ENCODE data around the gene SYT11. TPM values are rescaled to one million over a fixed set of nuclear protein-coding genes. Genes with fewer than 3 reads are reported as not detected.
A peak's percentile ranks its signal among the peaks of the same experiment; 100 is the strongest.

Gene SYT11
- total RNA-seq, 1 experiment from 2014 or later: 6.1 TPM

DNA sequence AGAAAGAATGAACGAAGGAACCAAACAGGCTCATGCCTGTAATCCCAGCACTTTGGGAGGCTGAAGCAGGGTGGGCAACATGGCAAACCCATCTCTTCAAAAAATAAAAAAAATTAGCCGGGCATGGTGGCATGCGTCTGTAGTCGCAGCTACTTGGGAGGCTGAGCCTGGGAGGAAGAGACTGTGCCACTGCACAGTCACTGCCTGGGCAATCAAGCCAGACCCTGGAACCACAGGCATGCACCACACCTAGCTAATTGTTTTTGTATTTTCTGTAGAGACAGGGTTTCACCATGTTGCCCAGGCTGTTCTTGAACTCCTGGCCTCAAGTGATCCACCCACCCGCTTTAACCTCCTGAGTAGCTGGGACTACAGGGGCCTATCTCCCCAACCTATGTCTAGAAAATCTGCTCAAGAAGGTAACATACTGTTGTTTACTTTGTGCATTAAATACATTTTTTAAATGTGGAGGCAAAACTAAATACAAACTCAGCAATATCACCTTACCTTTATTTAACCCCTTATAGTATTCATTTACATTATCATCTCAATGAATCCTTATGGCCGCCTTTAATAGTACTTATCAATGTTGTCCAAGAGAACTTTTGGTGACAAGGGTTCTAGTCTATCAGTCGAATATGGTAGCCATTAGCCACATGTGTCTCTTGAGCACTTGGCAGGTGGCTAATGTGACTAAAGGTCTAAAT, 72.1 kb downstream of the SYT11 start:
- no peak for DNase-seq (ENCODE audit: low spot score)
- Mint-ChIP-seq H3K27ac (peak overlapping the region; percentile 41; the same call in 1 of the 2 replicates), H3K4me3 (peak overlapping the region; percentile 45), H3K27me3 (ENCODE audit: low read depth) (no peaks in the 10 kb centered on the region), H3K4me1 (peaks cover 15% of the 10 kb centered on the region), H3K9me3 (no peaks in the 10 kb centered on the region), H3K36me3 (peaks cover 62% of the 10 kb centered on the region)
- TF ChIP-seq, protein P1, sequence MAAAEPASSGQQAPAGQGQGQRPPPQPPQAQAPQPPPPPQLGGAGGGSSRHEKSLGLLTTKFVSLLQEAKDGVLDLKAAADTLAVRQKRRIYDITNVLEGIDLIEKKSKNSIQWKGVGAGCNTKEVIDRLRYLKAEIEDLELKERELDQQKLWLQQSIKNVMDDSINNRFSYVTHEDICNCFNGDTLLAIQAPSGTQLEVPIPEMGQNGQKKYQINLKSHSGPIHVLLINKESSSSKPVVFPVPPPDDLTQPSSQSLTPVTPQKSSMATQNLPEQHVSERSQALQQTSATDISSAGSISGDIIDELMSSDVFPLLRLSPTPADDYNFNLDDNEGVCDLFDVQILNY (CRISPR knock-in tag; IDR thresholded peaks at IDR 0.05): no peak
- no peak for TF ChIP-seq ZNF416 (CRISPR knock-in tag; IDR thresholded peaks at IDR 0.05)
- peak; percentile 42; the same call in 1 of the 2 replicates for TF ChIP-seq ZNF121 (CRISPR knock-in tag; IDR thresholded peaks at IDR 0.05)
- ChIA-PET CTCF (interaction anchor here (0.7 to 4.4 kb wide), 3 partner anchors 58 to 83 kb away, joined by 5 to 26 read pairs (median 6); no protein-coding TSS in a partner anchor), POLR2A (interaction anchor here (0.7 kb wide), 1 partner anchor 14 kb away, joined by 6 read pairs; no protein-coding TSS in a partner anchor)
- no peak for ATAC-seq

- peak overlapping the region; percentile 45 for H3K4me3 Mint-ChIP-seq
- TF ChIP-seq ZNF121 (CRISPR knock-in tag; IDR thresholded peaks at IDR 0.05): no peak
- TF ChIP-seq, protein P2, sequence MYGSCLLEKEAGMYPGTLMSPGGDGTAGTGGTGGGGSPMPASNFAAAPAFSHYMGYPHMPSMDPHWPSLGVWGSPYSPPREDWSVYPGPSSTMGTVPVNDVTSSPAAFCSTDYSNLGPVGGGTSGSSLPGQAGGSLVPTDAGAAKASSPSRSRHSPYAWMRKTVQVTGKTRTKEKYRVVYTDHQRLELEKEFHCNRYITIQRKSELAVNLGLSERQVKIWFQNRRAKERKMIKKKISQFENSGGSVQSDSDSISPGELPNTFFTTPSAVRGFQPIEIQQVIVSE (CRISPR knock-in tag; IDR thresholded peaks at IDR 0.05; ENCODE audit: borderline replicate concordance): no peak
- TF ChIP-seq, protein P3, sequence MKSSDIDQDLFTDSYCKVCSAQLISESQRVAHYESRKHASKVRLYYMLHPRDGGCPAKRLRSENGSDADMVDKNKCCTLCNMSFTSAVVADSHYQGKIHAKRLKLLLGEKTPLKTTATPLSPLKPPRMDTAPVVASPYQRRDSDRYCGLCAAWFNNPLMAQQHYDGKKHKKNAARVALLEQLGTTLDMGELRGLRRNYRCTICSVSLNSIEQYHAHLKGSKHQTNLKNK (CRISPR knock-in tag; IDR thresholded peaks at IDR 0.05): no peak
- TF ChIP-seq SMAD3 (CRISPR knock-in tag; IDR thresholded peaks at IDR 0.05; ENCODE audit: borderline replicate concordance): no peak
- no peak for TF ChIP-seq ESRRA (CRISPR knock-in tag; IDR thresholded peaks at IDR 0.05; ENCODE audit: borderline replicate concordance)
- no peak for TF ChIP-seq NR1H2 (CRISPR knock-in tag; IDR thresholded peaks at IDR 0.05)
- TF ChIP-seq, protein P4, sequence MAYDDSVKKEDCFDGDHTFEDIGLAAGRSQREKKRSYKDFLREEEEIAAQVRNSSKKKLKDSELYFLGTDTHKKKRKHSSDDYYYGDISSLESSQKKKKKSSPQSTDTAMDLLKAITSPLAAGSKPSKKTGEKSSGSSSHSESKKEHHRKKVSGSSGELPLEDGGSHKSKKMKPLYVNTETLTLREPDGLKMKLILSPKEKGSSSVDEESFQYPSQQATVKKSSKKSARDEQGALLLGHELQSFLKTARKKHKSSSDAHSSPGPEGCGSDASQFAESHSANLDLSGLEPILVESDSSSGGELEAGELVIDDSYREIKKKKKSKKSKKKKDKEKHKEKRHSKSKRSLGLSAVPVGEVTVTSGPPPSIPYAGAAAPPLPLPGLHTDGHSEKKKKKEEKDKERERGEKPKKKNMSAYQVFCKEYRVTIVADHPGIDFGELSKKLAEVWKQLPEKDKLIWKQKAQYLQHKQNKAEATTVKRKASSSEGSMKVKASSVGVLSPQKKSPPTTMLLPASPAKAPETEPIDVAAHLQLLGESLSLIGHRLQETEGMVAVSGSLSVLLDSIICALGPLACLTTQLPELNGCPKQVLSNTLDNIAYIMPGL (CRISPR knock-in tag; IDR thresholded peaks at IDR 0.05): no peak
- TF ChIP-seq CREM (CRISPR knock-in tag; IDR thresholded peaks at IDR 0.05): no peak
- TF ChIP-seq JUN (CRISPR knock-in tag; IDR thresholded peaks at IDR 0.05): no peak
- no peak for TF ChIP-seq ATF6 (CRISPR knock-in tag; IDR thresholded peaks at IDR 0.05)
- no peak for TF ChIP-seq ZNF396 (CRISPR knock-in tag; IDR thresholded peaks at IDR 0.05; ENCODE audit: borderline replicate concordance)
- no peak for TF ChIP-seq HMGA2 (CRISPR knock-in tag; IDR thresholded peaks at IDR 0.05)
- TF ChIP-seq IRF1 (CRISPR knock-in tag; IDR thresholded peaks at IDR 0.05): no peak
- TF ChIP-seq ZNF281 (CRISPR knock-in tag; IDR thresholded peaks at IDR 0.05): no peak
- no peak for TF ChIP-seq TCF7 (CRISPR knock-in tag; IDR thresholded peaks at IDR 0.05; ENCODE audit: low read depth)
- no peak for TF ChIP-seq E2F1 (CRISPR knock-in tag; IDR thresholded peaks at IDR 0.05)
- no peak for TF ChIP-seq MYBL2 (CRISPR knock-in tag; IDR thresholded peaks at IDR 0.05)
- no peaks in the 10 kb centered on the region for H3K27me3 Mint-ChIP-seq (ENCODE audit: low read depth)
- no peak overlapping the region for H3K27ac Mint-ChIP-seq
- no peak for DNase-seq (ENCODE audit: low spot score)
- peaks cover 56% of the 10 kb centered on the region for H3K36me3 Mint-ChIP-seq
- no peaks in the 10 kb centered on the region for H3K9me3 Mint-ChIP-seq
- no peak for ATAC-seq
- CTCF ChIA-PET: interaction anchor here (0.7 to 4.4 kb wide), 3 partner anchors 47 to 76 kb away, joined by 5 to 26 read pairs (median 5); no protein-coding TSS in a partner anchor
- peaks cover 15% of the 10 kb centered on the region for H3K4me1 Mint-ChIP-seq
- POLR2A ChIA-PET: no interaction called here
Measured at GRCh38 chr1:155932081-155932480, 72.7 kb downstream of the SYT11 start.
